B cell (primary cell): ENCODE measurements around the gene MYB.
"Not testable (repeated sequence)": the region's sequence is repeated elsewhere in the genome, so short reads cannot be mapped to it uniquely, and the experiment has no call there.

Source experiments
- CTCF ChIP-seq: fragments of 200-600 bp; IDR thresholded peaks from one replicate; pipeline ENCODE4 v1.8.0; 2022; ENCODE audit warnings: antibody characterized with exemption, mild to moderate bottlenecking
- EZH2 ChIP-seq: IDR thresholded peaks from 2 replicates; pipeline ENCODE4 v1.6.1; 2012; ENCODE audit warnings: borderline replicate concordance, low read depth, mild to moderate bottlenecking, moderate library complexity, low read length; ENCODE audit not compliant: insufficient read depth, poor library complexity, severe bottlenecking

GRCh38 chr6:135246412-135247012 lies 65.4 kb downstream of the MYB start:
- not testable (repeated sequence) for TF ChIP-seq CTCF, EZH2
